ENCODE measurements around the gene MYLK3.

MYLK3 gene

GRCh38 chr16:46731691-46732555 lies 16.2 kb downstream of the MYLK3 start:
- no peak overlapping the region for H3K27ac ChIP-seq
- H3K27me3 ChIP-seq (replicated peaks), result no peaks in the 10 kb centered on the region
- no peak for DNase-seq
- no peak for TF ChIP-seq CTCF (IDR thresholded peaks at IDR 0.05; ENCODE audit: low read depth, low read length, missing control alignments)
- H3K36me3 ChIP-seq (replicated peaks), result no peaks in the 10 kb centered on the region
- in situ Hi-C loops (cut with HindIII; ENCODE audit: low pct_ligation_motif_present, low sequenced_read_pairs), result no loop called here
- no peak overlapping the region for H3K4me3 ChIP-seq (ENCODE audit: low read depth, low read length)

DNA sequence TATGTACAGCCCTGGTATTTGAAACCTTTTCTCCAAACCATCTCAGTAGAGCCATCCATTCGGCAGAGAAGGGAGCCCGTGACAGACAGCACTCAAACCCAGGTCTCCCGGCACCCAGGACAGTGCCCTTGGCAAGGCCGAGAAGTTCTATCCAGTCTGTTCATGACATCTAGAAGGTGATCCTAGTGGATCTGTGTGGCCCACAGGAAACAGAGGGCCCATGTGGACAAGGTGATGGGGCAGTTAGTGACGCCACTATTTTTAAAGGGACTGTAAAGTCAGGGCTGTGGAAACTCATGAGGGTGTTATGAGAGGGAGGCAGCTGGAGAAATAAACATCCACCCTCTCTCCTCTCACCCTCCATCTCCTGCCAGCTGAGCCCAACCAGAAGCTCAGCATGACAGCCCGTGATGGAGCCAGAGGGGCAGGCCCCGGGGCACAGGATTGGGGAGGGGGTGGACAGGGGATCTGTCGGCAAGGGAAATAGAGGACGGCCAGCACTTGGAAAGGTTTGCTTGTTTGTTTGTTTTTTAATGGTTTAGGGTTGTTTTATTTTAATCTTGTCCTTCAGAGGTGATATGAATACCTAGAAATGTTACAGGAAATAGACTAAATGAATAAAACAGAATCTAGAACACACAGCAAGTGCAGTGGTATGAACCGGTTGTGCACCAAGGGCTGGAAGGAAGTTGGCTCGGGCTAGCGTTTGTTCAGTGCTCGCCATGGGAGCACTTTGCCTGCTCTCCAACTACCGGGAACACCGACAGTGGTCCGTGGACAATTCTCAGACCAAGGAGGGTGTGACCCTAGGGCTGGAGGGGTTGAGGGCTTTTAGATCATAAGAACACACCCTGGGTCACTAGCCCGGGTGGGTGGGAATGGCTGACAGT lies 17.1 kb downstream of the MYLK3 start:
- Histone ChIP-seq H3K27me3 (replicated peaks) (no peaks in the 10 kb centered on the region), H3K4me3 (ENCODE audit: low read depth, low read length) (no peak overlapping the region), H3K27ac (no peak overlapping the region), H3K36me3 (replicated peaks) (no peaks in the 10 kb centered on the region)
- in situ Hi-C loops (cut with HindIII; ENCODE audit: low pct_ligation_motif_present, low sequenced_read_pairs), result no loop called here
- no peak for DNase-seq
- TF ChIP-seq CTCF (IDR thresholded peaks at IDR 0.05; ENCODE audit: low read depth, low read length, missing control alignments), result no peak

DNA sequence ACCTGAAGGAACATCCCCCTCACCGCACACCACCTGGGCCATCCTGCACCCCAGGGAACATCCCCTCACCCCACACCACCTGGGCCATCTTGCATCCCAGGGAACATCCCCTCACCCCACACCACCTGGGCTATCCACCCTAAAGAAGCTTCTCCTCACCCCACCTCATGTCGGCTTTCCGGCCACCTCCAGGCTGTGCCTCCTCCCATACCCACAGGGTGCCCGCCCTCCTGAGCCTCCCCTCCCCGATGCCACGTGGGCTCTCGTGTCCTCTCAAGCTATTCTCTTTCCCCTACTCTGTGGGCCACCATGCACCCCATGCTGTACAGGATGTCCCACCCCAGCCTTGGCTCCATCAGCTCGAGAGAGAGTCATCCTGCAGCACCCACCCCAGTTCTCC lies 18.0 kb downstream of the MYLK3 start:
- H3K27ac ChIP-seq, result no peak overlapping the region
- TF ChIP-seq CTCF (IDR thresholded peaks at IDR 0.05; ENCODE audit: low read depth, low read length, missing control alignments), result no peak
- DNase-seq, result no peak
- H3K4me3 ChIP-seq (ENCODE audit: low read depth, low read length), result no peak overlapping the region
- in situ Hi-C loops (cut with HindIII; ENCODE audit: low pct_ligation_motif_present, low sequenced_read_pairs), result no loop called here
- H3K27me3 ChIP-seq (replicated peaks), result no peaks in the 10 kb centered on the region
- H3K36me3 ChIP-seq (replicated peaks), result no peaks in the 10 kb centered on the region

DNA sequence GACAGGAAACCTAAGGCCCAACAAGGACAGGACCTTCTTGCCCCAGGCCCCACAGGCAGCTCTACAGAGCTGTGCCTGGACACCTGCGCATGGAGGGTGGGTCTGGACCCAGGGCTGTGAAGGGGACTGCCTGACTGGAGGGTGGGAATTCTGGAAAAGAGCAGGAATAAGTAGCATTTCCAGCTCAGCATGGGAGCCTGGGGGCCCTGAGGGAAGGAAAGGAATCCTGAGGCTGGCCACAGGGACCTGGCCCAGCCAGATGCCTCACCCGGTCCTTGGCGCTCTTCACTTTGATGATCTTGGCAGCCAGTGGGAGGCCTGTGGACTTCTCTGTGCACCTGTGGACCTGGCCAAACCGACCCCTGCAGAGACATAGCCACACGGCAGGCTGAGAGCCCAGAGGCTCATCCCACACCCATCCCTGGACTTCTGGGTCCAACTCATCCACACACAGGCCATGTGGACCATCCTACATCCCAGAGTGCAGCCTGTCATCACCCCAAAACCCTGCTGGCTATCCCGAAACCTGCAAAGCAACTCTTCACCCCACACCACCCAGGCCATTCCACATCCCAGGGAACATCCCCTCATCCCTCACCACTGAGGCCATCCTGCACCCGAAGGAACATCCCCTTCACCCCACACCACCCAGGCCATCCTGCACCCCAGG lies 18.7 kb downstream of the MYLK3 start:
- Histone ChIP-seq H3K27me3 (replicated peaks) (no peaks in the 10 kb centered on the region), H3K4me3 (ENCODE audit: low read depth, low read length) (no peak overlapping the region), H3K36me3 (replicated peaks) (no peaks in the 10 kb centered on the region), H3K27ac (no peak overlapping the region)
- in situ Hi-C loops (cut with HindIII; ENCODE audit: low pct_ligation_motif_present, low sequenced_read_pairs), result no loop called here
- TF ChIP-seq CTCF (IDR thresholded peaks at IDR 0.05; ENCODE audit: low read depth, low read length, missing control alignments), result no peak
- DNase-seq, result no peak

DNA sequence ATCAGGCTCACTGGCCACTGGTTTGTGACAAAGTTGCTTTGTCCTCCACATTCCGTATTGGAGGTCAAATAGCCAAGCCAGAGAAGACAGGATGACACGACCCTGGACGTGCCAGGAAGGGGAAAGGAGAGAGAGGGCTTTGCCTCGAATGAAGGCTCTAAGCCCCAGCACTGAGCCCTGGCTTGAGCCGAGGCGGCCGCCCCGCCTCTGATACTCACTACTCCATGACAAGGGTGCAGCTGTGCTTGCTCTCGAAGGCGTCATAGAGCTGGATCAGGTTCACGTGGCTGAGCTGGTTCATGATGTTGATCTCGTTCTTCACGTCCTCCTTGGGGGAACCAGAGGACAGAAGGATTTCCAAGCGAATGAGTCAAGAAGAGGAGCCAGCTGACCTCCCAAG lies 19.3 kb downstream of the MYLK3 start:
- DNase-seq, result no peak
- TF ChIP-seq CTCF (IDR thresholded peaks at IDR 0.05; ENCODE audit: low read depth, low read length, missing control alignments), result no peak
- Histone ChIP-seq H3K36me3 (replicated peaks) (no peaks in the 10 kb centered on the region), H3K27me3 (replicated peaks) (no peaks in the 10 kb centered on the region), H3K4me3 (ENCODE audit: low read depth, low read length) (no peak overlapping the region), H3K27ac (no peak overlapping the region)
- in situ Hi-C loops (cut with HindIII; ENCODE audit: low pct_ligation_motif_present, low sequenced_read_pairs), result no loop called here

All from brain microvascular endothelial cell (primary cell).